IPS DF 4.7 (cell line): Measurements from ENCODE around the gene HSPBAP1.
"Not testable (repeated sequence)": the region's sequence is repeated elsewhere in the genome, so short reads cannot be mapped to it uniquely, and the experiment has no call there.

Experiments used
- DNase-seq: peaks from one replicate; pipeline ENCODE4 v3.0.0-alpha.2; 2013; ENCODE audit warnings: low spot score; ENCODE audit errors: extremely low read depth

HSPBAP1 gene

GRCh38 chr3:122743581-122744120 is 50.0 kb downstream of the HSPBAP1 start:
- DNase-seq: no peak

- no peak for DNase-seq
Measured at GRCh38 chr3:122742234-122742633, 51.4 kb downstream of the HSPBAP1 start.

- no peak for DNase-seq
Measured at GRCh38 chr3:122739172-122739571, 54.5 kb downstream of the HSPBAP1 start.

- not testable (repeated sequence) for DNase-seq
Measured at GRCh38 chr3:122732682-122733525, 60.7 kb downstream of the HSPBAP1 start.

- DNase-seq: no peak
Measured at GRCh38 chr3:122730240-122730639, 63.4 kb downstream of the HSPBAP1 start.

- DNase-seq: no peak
Measured at GRCh38 chr3:122728756-122729514, 64.7 kb downstream of the HSPBAP1 start.

GRCh38 chr3:122728186-122728585 is 65.4 kb downstream of the HSPBAP1 start:
- no peak for DNase-seq

- no peak for DNase-seq
Measured at GRCh38 chr3:122727766-122728165, 65.9 kb downstream of the HSPBAP1 start.

- no peak for DNase-seq
Measured at GRCh38 chr3:122727294-122727693, 66.3 kb downstream of the HSPBAP1 start.

- DNase-seq: no peak
Measured at GRCh38 chr3:122725106-122725505, 68.5 kb downstream of the HSPBAP1 start.

- DNase-seq: no peak
Measured at GRCh38 chr3:122719273-122719921, 74.2 kb downstream of the HSPBAP1 start.

- no peak for DNase-seq
Measured at GRCh38 chr3:122716667-122717066, 77.0 kb downstream of the HSPBAP1 start.

GRCh38 chr3:122714273-122714672 is 79.4 kb downstream of the HSPBAP1 start:
- DNase-seq: no peak

GRCh38 chr3:122710616-122711251 is 82.9 kb downstream of the HSPBAP1 start:
- DNase-seq: not testable (repeated sequence)

GRCh38 chr3:122705379-122705778 is 88.3 kb downstream of the HSPBAP1 start:
- DNase-seq: no peak

- no peak for DNase-seq
Measured at GRCh38 chr3:122700193-122700592, 93.4 kb downstream of the HSPBAP1 start.

- DNase-seq: no peak
Measured at GRCh38 chr3:122697952-122698620, 95.5 kb downstream of the HSPBAP1 start.

GRCh38 chr3:122695927-122696561 is 97.6 kb downstream of the HSPBAP1 start:
- DNase-seq: no peak

- no peak for DNase-seq
Measured at GRCh38 chr3:122694966-122695365, 98.7 kb downstream of the HSPBAP1 start.

GRCh38 chr3:122692674-122693073 is 101.0 kb downstream of the HSPBAP1 start:
- no peak for DNase-seq
